ENCODE data around the gene AMOTL2.

The AMOTL2 gene

GRCh38 chr3:134332344-134332743 is 41.9 kb downstream of the AMOTL2 start:
- Histone ChIP-seq H3K27ac (no peak overlapping the region), H3K36me3 (no peaks in the 10 kb centered on the region), H3K9me3 (ENCODE audit: severe bottlenecking) (no peaks in the 10 kb centered on the region), H3K27me3 (ENCODE audit: insufficient read depth, low read depth, severe bottlenecking) (no peaks in the 10 kb centered on the region), H3K4me3 (ENCODE audit: low read depth, low read length) (no peak overlapping the region)
- TF ChIP-seq CTCF (IDR thresholded peaks at IDR 0.05; ENCODE audit: low read depth, low read length): no peak
- no peak for DNase-seq

- Histone ChIP-seq H3K4me3 (ENCODE audit: low read depth, low read length) (no peak overlapping the region), H3K36me3 (no peaks in the 10 kb centered on the region), H3K27ac (no peak overlapping the region), H3K9me3 (ENCODE audit: severe bottlenecking) (no peaks in the 10 kb centered on the region), H3K27me3 (ENCODE audit: insufficient read depth, low read depth, severe bottlenecking) (no peaks in the 10 kb centered on the region)
- TF ChIP-seq CTCF (IDR thresholded peaks at IDR 0.05; ENCODE audit: low read depth, low read length): no peak
- no peak for DNase-seq
These were observed 42.4 kb downstream of the AMOTL2 start for GRCh38 chr3:134331811-134332199.

GRCh38 chr3:134330883-134331810 is 43.1 kb downstream of the AMOTL2 start:
- no peak overlapping the region for H3K27ac ChIP-seq

GRCh38 chr3:134328846-134329245 is 45.4 kb downstream of the AMOTL2 start:
- TF ChIP-seq CTCF (IDR thresholded peaks at IDR 0.05; ENCODE audit: low read depth, low read length): no peak
- no peak for DNase-seq
- Histone ChIP-seq H3K36me3 (no peaks in the 10 kb centered on the region), H3K4me3 (ENCODE audit: low read depth, low read length) (no peak overlapping the region), H3K27me3 (ENCODE audit: insufficient read depth, low read depth, severe bottlenecking) (no peaks in the 10 kb centered on the region), H3K27ac (no peak overlapping the region), H3K9me3 (ENCODE audit: severe bottlenecking) (no peaks in the 10 kb centered on the region)

More at GRCh38 chr3:134330883-134331810, 43.1 kb downstream of the AMOTL2 start:
- Histone ChIP-seq H3K4me3 (ENCODE audit: low read depth, low read length) (no peak overlapping the region), H3K9me3 (ENCODE audit: severe bottlenecking) (no peaks in the 10 kb centered on the region), H3K36me3 (no peaks in the 10 kb centered on the region), H3K27me3 (ENCODE audit: insufficient read depth, low read depth, severe bottlenecking) (no peaks in the 10 kb centered on the region)
- DNase-seq: no peak
- no peak for TF ChIP-seq CTCF (IDR thresholded peaks at IDR 0.05; ENCODE audit: low read depth, low read length)

- H3K27ac ChIP-seq: no peak overlapping the region
- H3K9me3 ChIP-seq (ENCODE audit: severe bottlenecking): no peaks in the 10 kb centered on the region
- H3K4me3 ChIP-seq (ENCODE audit: low read depth, low read length): no peak overlapping the region
- H3K36me3 ChIP-seq: no peaks in the 10 kb centered on the region
- no peaks in the 10 kb centered on the region for H3K27me3 ChIP-seq (ENCODE audit: insufficient read depth, low read depth, severe bottlenecking)
- no peak for TF ChIP-seq CTCF (IDR thresholded peaks at IDR 0.05; ENCODE audit: low read depth, low read length)
- no peak for DNase-seq
These were observed 46.1 kb downstream of the AMOTL2 start for GRCh38 chr3:134328147-134328591.

Data from WERI-Rb-1 (cell line).